GM12878 (cell line): Measurements from ENCODE around the gene ARL6IP1. TPM values are rescaled to one million over a fixed set of nuclear protein-coding genes. Genes with fewer than 3 reads are reported as not detected.
A peak's percentile ranks its signal among the peaks of the same experiment; 100 is the strongest.

Experiments used
- ATAC-seq: fragments of 200-7000 bp; cut with Tn5 transposase; 3 replicates; pipeline ENCODE4 v1.9.1; 2020; ENCODE audit warnings: mild to moderate bottlenecking, moderate library complexity
- BruUV-seq: library from RNA; stranded (reverse); fragments of 400-500 nt; replicated peaks from 2 replicates; lab custom pipeline; 2021; lab: Mats Ljungman, UMichigan
- CTCF ChIA-PET: fragments of 300-600 bp; sonication (Branson Sonifier 250); formaldehyde crosslinking; extraction: SDS; loops from one replicate; lab custom pipeline; 2021; ENCODE audit warnings: inconsistent platforms; lab: Yijun Ruan, JAX
- POLR2A ChIA-PET: fragments of 350-600 bp; formaldehyde crosslinking; extraction: SDS; loops from one replicate; lab custom pipeline; 2021; ENCODE audit warnings: inconsistent platforms; lab: Charles Lee
- RAD21 ChIA-PET: fragments of 300-600 bp; sonication (Branson Sonifier 250); formaldehyde crosslinking; loops from one replicate; lab custom pipeline; 2023; ENCODE audit warnings: antibody characterized with exemption; ENCODE audit not compliant: unreplicated experiment; lab: Charles Lee
- SMC1A ChIA-PET: fragments of 300-600 bp; sonication (Branson Sonifier 250); formaldehyde crosslinking; loops from one replicate; lab custom pipeline; 2023; ENCODE audit not compliant: unreplicated experiment, uncharacterized antibody; lab: Charles Lee
- DNase-seq: peaks from one replicate; pipeline ENCODE4 v3.0.0-alpha.2; 2011; ENCODE audit warnings: low read depth, low spot score
- FAIRE-seq: peaks from 3 replicates; lab custom pipeline; 2011; peaks lifted over from hg19 to GRCh38; lab: Jason Lieb, UNC
- H2AFZ ChIP-seq: 2 replicates; pipeline ENCODE4 v1.6.0; 2011; ENCODE audit warnings: low read depth, low read length, control low read depth; ENCODE audit not compliant: control insufficient read depth
- H3K27ac ChIP-seq: 2 replicates; pipeline ENCODE4 v1.5.1; 2011; ENCODE audit warnings: control low read depth; ENCODE audit not compliant: control insufficient read depth, insufficient read depth
- H3K27me3 ChIP-seq, 2 experiments: replicated peaks in 1 of 2; 2 replicates each; pipeline versions ENCODE4 v1.6.0 to v1.6.1; 2011; ENCODE audit warnings: low read length in 1 of 2; ENCODE audit not compliant: control insufficient read depth in 2 of 2, insufficient read depth in 2 of 2
- H3K36me3 ChIP-seq, 2 experiments: 2 replicates each; pipeline ENCODE4 v1.5.1; 2011; ENCODE audit warnings: low read length in 1 of 2; ENCODE audit not compliant: control insufficient read depth in 2 of 2, insufficient read depth in 2 of 2
- H3K4me1 ChIP-seq: 2 replicates; pipeline ENCODE4 v1.6.1; 2011; ENCODE audit warnings: mild to moderate bottlenecking, low read length, moderate library complexity, mixed read lengths; ENCODE audit not compliant: control insufficient read depth, insufficient read depth
- H3K4me2 ChIP-seq: 2 replicates; pipeline ENCODE4 v1.6.0; 2011; ENCODE audit warnings: control low read depth; ENCODE audit not compliant: control insufficient read depth, insufficient read depth
- H3K4me3 ChIP-seq: fragments of 200-600 bp; sonication (generic); 2 replicates; pipeline ENCODE4 v1.5.1; 2016
- H3K79me2 ChIP-seq: 2 replicates; pipeline ENCODE4 v1.6.0; 2011; ENCODE audit warnings: low read length; ENCODE audit not compliant: control insufficient read depth, insufficient read depth
- H3K9ac ChIP-seq: 2 replicates; pipeline ENCODE4 v1.8.0; 2011; ENCODE audit warnings: low read length, control low read depth, mixed read lengths; ENCODE audit not compliant: control insufficient read depth, insufficient read depth
- H3K9me3 ChIP-seq: replicated peaks from 3 replicates; pipeline ENCODE4 v1.5.1; 2011; ENCODE audit warnings: mild to moderate bottlenecking, low read length; ENCODE audit not compliant: control insufficient read depth, insufficient read depth
- H4K20me1 ChIP-seq: 2 replicates; pipeline ENCODE4 v1.6.0; 2011; ENCODE audit not compliant: control insufficient read depth, insufficient read depth
- HCFC1 ChIP-seq: fragments of 150-350 bp; IDR thresholded peaks from 2 replicates; pipeline ENCODE4 v1.6.1; 2014; ENCODE audit warnings: low read length
- MXI1 ChIP-seq: fragments of 150-350 bp; IDR thresholded peaks from 2 replicates; pipeline ENCODE4 v1.6.1; 2011; ENCODE audit warnings: low read depth, mild to moderate bottlenecking, inconsistent platforms, low read length, improper control_type of control experiment
- SMARCA5 ChIP-seq: fragments of 450-650 bp; IDR thresholded peaks from 2 replicates; pipeline ENCODE4 v1.6.1; 2017; ENCODE audit warnings: mild to moderate bottlenecking
- WGBS: methylation state at CpG from one replicate; pipeline ENCODE4 v1.1.6; 2016; ENCODE audit warnings: low lambda C conversion rate; ENCODE audit not compliant: insufficient replicate concordance, insufficient coverage; ENCODE audit errors: missing lambda C conversion rate; 5-methylcytosine and 5-hydroxymethylcytosine counted together
- in situ Hi-C: fragments of 300-500 bp; cut with MboI; formaldehyde crosslinking; loops from 9 replicates; pipeline ENCODE4 v1.14.3; 2018; ENCODE audit warnings: mixed read lengths
- intact Hi-C: fragments of 100-400 bp; cut with micrococcal nuclease; formaldehyde crosslinking; loops from one replicate; pipeline ENCODE4 v1.14.2; 2022; ENCODE audit not compliant: unreplicated experiment
- polyA plus RNA-seq, 11 experiments: library from polyadenylated mRNA; depleted of rRNA in 4 of 11; unstranded in 6 of 11; stranded (reverse) in 5 of 11; fragments of >200 nt; fragmentation: Nextera tagmentation in 4 of 11; fragmentation: Illumina TruSeq in 1 of 11; extraction: Ambion mirVana in 4 of 11; extraction: Trizol in 1 of 11; gene quantifications; 1 replicate in 1 of 11; 2 replicates in 10 of 11; pipeline versions ENCODE4 v1.2.1 to v1.2.3, GENCODE V29; 2011 to 2016; ENCODE audit warnings: inconsistent platforms in 2 of 11, missing spikeins in 2 of 11, low read depth in 1 of 11
- total RNA-seq, 4 experiments: library from RNA; depleted of rRNA in 3 of 4; stranded (reverse); fragments of >200 nt in 3 of 4; fragmentation: Illumina TruSeq in 1 of 4; extraction: Trizol in 1 of 4; gene quantifications; 2 replicates each; pipeline versions ENCODE4 v1.2.1 to v1.2.3, GENCODE V29; 2013 to 2021
- TF ChIP-seq, protein P1 (sequence below): fragments of 450-650 bp; conservative IDR thresholded peaks from 2 replicates; pipeline ENCODE4 v1.6.1; 2017; ENCODE audit warnings: mild to moderate bottlenecking, moderate library complexity
- TF ChIP-seq, protein P2 (sequence below): IDR thresholded peaks from 2 replicates; pipeline ENCODE4 v1.6.1; 2011; ENCODE audit warnings: low read depth, low read length, improper control_type of control experiment, borderline replicate concordance
- TF ChIP-seq, protein P3 (sequence below): fragments of 450-650 bp; formaldehyde crosslinking; IDR thresholded peaks from 2 replicates; pipeline ENCODE4 v1.4.0; 2020; ENCODE audit warnings: mild to moderate bottlenecking, moderate library complexity

The ARL6IP1 gene
- total and polyA plus RNA-seq, 10 of the 15 experiments (the other 5 are each of a cell fraction or from before 2014, with no cell fraction given), result 99.3 to 334 (median 197) TPM

DNA sequence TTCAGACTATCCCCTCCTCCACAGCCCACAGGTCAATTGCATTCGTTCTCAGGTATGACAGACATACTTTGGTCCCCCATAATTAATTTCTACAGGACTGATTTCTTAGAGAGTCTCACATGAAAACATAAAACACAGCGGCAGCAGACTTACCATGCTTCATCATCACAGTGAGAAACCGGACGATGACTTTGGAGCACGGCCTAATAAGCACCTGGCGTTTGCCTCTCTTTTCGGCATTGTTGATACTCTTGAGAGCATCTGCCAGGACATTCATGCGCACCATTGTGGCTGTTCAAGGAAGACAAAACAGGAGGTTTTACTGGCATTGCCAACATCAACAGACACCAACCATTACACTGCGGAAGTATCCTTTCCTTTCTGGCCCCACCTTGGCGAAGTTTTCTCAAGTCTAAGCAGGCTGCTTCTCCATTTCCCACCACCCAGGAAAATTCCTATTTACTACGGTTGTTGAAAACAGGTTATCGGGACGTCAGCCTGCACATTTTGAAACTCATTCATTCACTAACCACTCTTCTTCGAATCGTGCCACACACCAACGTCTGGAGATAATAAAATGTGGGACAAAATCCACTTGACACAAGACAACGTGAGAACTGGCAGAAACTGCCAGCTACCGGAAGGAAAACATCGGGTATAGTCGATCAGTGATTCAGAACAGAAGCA lies 12.4 kb downstream of the ARL6IP1 start (continued):
- TF ChIP-seq, protein P1, sequence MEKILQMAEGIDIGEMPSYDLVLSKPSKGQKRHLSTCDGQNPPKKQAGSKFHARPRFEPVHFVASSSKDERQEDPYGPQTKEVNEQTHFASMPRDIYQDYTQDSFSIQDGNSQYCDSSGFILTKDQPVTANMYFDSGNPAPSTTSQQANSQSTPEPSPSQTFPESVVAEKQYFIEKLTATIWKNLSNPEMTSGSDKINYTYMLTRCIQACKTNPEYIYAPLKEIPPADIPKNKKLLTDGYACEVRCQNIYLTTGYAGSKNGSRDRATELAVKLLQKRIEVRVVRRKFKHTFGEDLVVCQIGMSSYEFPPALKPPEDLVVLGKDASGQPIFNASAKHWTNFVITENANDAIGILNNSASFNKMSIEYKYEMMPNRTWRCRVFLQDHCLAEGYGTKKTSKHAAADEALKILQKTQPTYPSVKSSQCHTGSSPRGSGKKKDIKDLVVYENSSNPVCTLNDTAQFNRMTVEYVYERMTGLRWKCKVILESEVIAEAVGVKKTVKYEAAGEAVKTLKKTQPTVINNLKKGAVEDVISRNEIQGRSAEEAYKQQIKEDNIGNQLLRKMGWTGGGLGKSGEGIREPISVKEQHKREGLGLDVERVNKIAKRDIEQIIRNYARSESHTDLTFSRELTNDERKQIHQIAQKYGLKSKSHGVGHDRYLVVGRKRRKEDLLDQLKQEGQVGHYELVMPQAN, result peak; percentile 23; the same call in 1 of the 2 replicates
- TF ChIP-seq, protein P2, sequence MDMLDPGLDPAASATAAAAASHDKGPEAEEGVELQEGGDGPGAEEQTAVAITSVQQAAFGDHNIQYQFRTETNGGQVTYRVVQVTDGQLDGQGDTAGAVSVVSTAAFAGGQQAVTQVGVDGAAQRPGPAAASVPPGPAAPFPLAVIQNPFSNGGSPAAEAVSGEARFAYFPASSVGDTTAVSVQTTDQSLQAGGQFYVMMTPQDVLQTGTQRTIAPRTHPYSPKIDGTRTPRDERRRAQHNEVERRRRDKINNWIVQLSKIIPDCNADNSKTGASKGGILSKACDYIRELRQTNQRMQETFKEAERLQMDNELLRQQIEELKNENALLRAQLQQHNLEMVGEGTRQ, result no peak
- TF ChIP-seq, all 136 proteins: peak for 6

DNA sequence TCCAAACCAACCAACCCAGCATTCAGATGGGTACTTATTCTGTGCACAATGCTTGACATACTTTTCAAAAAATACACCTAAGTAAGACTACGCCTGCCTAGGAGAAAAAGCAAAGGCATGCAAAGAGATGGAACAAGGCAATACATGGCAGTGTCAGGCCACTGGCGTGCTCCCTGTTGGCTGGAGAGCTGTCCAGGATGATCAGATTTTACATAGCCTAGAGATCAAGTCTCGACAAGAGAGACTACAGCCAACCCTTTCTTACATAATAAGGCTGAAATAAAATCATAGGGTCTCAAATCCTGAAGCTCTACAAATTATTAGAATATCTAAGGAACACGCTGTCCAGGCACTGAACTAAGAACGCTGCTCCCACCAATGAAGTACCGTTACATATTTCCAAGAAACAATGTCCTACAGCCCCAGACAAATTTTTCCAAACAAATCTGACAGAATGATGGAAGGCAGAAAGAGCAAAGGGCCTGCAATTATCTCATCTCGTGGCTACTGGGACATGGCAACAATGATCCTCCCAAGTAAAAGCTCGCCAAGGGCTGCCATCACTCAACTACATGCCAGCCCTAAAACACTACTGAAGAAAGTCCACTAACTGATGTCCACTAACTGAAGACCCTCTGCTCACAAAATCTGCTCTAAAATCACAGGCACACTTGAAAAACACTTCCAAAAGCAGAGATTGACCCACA lies 16.3 kb downstream of the ARL6IP1 start:
- Histone ChIP-seq H3K4me1 (peaks cover 26% of the 10 kb centered on the region), H3K9ac (peak overlapping the region; percentile 55; the same call in 1 of the 2 replicates), H3K36me3 (peaks cover 15 to 42% of the 10 kb centered on the region in 2 experiments), H3K27ac (no peak overlapping the region), H4K20me1 (peaks cover 24% of the 10 kb centered on the region), H2AFZ (no peak overlapping the region), H3K79me2 (peaks cover 76% of the 10 kb centered on the region), H3K4me2 (peak overlapping the region; percentile 80), H3K4me3 (peak overlapping the region; percentile 93), H3K27me3 (no peaks in the 10 kb centered on the region), H3K9me3 (no peaks in the 10 kb centered on the region)
- ChIA-PET CTCF (interaction anchor here (0.6 to 1.7 kb wide), 3 partner anchors 15 to 156 kb away, joined by 3 to 6 read pairs (median 3); partner anchors contain the start of gene ARL6IP1), POLR2A (interaction anchor here (8.3 kb wide), 1 partner anchor 17 kb away, joined by 128 read pairs; the partner anchor contains the start of gene ARL6IP1), RAD21 (interaction anchor here (6.3 kb wide), 1 partner anchor 17 kb away, joined by 71 read pairs; the partner anchor contains the start of gene ARL6IP1), SMC1A (interaction anchor here (1.0 to 6.6 kb wide), 3 partner anchors 12 to 18 kb away, joined by 3 to 64 read pairs (median 4); partner anchors contain the start of gene ARL6IP1)
- DNase-seq (no peak), FAIRE-seq (no peak), ATAC-seq (no peak)
- in situ Hi-C loops, result no loop called here
- no TSS peak for BruUV-seq
- intact Hi-C loops, result no loop called here
- TF ChIP-seq, protein P3, sequence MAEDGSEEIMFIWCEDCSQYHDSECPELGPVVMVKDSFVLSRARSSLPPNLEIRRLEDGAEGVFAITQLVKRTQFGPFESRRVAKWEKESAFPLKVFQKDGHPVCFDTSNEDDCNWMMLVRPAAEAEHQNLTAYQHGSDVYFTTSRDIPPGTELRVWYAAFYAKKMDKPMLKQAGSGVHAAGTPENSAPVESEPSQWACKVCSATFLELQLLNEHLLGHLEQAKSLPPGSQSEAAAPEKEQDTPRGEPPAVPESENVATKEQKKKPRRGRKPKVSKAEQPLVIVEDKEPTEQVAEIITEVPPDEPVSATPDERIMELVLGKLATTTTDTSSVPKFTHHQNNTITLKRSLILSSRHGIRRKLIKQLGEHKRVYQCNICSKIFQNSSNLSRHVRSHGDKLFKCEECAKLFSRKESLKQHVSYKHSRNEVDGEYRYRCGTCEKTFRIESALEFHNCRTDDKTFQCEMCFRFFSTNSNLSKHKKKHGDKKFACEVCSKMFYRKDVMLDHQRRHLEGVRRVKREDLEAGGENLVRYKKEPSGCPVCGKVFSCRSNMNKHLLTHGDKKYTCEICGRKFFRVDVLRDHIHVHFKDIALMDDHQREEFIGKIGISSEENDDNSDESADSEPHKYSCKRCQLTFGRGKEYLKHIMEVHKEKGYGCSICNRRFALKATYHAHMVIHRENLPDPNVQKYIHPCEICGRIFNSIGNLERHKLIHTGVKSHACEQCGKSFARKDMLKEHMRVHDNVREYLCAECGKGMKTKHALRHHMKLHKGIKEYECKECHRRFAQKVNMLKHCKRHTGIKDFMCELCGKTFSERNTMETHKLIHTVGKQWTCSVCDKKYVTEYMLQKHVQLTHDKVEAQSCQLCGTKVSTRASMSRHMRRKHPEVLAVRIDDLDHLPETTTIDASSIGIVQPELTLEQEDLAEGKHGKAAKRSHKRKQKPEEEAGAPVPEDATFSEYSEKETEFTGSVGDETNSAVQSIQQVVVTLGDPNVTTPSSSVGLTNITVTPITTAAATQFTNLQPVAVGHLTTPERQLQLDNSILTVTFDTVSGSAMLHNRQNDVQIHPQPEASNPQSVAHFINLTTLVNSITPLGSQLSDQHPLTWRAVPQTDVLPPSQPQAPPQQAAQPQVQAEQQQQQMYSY, result no peak
- TF ChIP-seq MXI1 (no peak), HCFC1 (no peak), SMARCA5 (no peak)
- WGBS, result 70% methylated on average over 8 of the region's 8 CpGs
